NCI-H2081 (cell line): ENCODE measurements around the gene CFAP100.
A peak's percentile ranks its signal among the peaks of the same experiment; 100 is the strongest.

Experiments
- DNase-seq, 2 experiments: peaks; one replicate each; lab custom pipeline; 2025; lab: John Stamatoyannopoulos, UW

CFAP100 gene

DNA sequence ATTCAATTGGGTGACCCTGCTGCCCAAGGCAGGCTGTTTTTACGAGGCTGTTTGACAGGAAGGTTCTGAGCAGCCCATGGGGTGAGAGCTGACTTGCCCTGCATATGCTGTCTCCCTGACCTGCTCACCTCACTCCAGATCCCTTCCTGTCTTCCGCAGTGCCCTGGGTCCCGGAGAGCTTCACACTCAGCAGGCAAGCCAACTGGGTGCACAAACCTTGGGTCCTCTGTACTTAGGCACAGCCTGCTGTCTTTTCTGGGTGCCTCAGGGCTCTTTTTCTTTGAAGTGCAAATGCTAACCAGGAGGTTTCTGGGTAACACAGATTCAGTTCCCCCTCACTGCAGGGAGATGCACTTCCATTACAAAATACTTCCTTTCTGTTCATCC lies 48.1 kb downstream of the CFAP100 start:
- DNase-seq, result no peak

GRCh38 chr3:126445506-126445905 lies 50.8 kb downstream of the CFAP100 start:
- DNase-seq, result no peak

DNA sequence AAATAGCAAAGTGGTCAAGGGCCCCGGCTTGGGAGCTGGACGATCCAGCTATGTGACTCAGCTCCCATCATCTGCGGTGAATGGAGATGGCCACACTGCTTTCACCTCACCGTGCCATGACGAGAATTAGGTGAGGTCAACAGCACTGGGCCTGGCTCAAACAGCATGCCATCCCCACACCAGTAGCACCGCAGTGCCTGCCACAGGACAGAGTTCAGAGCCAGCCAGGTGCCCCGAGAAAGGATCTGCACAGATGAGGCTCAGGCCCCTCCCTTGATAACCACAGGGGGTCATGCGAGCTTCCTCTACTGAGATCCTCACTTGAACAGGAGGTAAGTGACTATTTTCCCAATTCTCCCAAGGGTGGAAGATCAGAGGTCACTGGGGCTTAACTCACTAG lies 51.6 kb downstream of the CFAP100 start:
- DNase-seq, result no peak

- DNase-seq, result peak in 1 of 2 experiments; percentile 11
Measured at GRCh38 chr3:126446791-126447190, 52.1 kb downstream of the CFAP100 start.

GRCh38 chr3:126447456-126448106 lies 52.9 kb downstream of the CFAP100 start:
- no peak for DNase-seq

DNA sequence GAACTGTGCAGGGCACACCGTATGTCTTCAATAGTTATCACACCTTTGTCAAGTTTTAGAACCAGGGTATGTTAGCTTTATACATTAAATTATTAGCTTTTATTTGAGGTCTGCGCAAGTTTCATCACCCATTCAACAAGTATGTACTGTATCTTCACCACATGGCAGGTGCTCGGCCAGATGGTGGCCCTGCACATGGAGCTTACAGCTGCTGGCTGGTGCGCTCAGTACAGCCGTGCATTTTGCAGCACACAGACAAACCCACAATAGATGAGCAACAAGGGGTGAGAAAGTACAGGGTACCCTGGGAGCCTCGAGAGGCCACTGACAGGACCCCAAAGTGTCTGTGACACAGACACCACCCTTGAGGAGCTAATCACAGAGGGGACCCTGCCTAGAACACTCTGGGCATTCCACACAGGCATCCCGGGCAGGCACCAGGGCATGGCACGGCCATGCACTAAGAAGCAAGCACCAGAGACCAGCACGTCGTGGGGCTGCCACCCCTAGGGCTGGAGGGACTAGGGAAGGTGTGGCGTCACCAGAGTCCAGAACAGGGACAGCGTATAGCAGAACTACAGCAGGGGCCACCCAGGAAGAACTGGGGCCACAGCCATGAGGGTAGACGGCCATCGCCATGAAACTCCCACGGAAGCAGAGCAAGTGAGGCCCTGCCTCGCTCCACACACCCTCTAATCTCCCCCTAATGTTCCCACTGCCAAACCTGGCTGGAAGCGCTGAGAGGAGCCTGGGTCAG lies 53.6 kb downstream of the CFAP100 start:
- no peak for DNase-seq

DNA sequence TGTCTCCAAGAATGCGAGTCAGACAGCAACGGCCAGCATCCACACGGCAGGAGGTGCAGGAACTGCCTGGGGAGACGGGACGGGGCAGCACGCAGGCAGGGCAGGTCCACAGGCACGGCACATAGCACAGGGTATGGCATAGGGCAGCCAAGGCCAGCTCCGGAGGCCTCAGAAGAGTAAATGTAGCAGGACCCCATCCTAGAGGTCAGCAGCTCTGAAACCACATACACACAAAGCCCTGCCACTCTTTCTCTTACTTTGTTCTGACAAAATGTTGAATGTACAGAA lies 54.1 kb downstream of the CFAP100 start:
- no peak for DNase-seq

DNA sequence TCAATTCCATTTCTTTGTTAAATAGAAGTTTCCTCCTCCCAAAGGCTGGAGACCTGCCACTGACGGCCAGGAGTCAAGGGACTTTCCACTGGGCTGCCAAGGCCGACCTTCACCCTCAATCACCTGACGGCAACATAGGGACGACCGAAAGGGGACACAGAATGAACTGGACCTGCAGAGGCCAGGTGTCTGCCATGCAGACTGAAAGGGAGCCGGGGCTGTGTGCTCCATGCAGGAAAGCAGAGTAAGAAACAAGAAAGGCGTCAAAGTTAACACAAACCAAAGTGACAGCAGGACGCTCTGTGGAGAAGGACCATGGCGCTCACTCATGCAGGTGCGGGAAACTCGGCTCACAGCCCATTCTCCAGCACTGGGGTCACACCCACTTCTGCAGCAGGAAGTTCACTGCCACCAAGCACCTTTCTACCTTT lies 54.9 kb downstream of the CFAP100 start:
- no peak for DNase-seq

- DNase-seq, result no peak
Measured at GRCh38 chr3:126450219-126450618, 55.5 kb downstream of the CFAP100 start.

GRCh38 chr3:126450744-126451143 lies 56.0 kb downstream of the CFAP100 start:
- DNase-seq, result no peak

DNA sequence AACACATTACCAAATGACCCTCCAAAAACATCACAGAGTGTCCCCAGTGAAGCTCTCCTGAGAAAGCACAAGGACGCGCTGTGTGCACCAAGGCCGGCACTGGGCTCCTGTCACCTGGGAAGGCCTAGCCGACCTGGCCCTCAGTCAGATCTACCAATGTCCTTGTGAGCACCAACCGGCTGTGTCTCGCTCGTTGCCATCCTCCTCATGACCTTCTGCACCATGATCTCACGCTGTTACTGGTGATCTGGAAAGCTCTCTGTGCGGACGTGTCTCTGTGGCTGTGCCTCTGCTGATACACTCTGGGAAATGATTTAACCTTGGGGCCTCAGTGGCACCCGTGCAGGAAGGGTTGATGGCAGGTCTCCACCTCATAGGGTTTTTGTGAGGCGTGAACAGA lies 56.8 kb downstream of the CFAP100 start:
- DNase-seq, result no peak

GRCh38 chr3:126452213-126452612 lies 57.5 kb downstream of the CFAP100 start:
- DNase-seq, result peak; percentile 45 to 85

GRCh38 chr3:126454025-126454424 lies 59.3 kb downstream of the CFAP100 start:
- no peak for DNase-seq

- no peak for DNase-seq
Measured at GRCh38 chr3:126454437-126455198, 59.9 kb downstream of the CFAP100 start.

- DNase-seq, result no peak
Measured at GRCh38 chr3:126456211-126456610, 61.5 kb downstream of the CFAP100 start.

GRCh38 chr3:126456766-126457388 lies 62.2 kb downstream of the CFAP100 start:
- DNase-seq, result no peak

- no peak for DNase-seq
Measured at GRCh38 chr3:126459111-126459762, 64.5 kb downstream of the CFAP100 start.

DNA sequence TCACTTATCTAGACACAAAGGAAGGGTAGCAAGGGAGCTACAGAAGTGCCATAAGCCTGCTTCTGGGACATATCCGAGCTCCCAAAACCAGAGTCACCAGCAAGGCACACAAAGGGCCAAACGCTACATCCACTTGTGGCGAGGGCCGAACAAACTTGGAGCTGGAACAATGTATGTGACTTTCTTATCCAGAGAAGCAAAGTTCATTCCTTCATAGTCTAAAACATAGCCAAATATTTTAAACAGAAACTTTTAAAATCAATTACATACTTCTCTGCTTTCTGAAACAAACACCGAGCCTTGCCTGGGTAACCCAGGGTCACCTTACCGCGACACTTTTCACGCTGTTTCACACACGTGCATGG lies 65.0 kb downstream of the CFAP100 start:
- DNase-seq, result no peak

DNA sequence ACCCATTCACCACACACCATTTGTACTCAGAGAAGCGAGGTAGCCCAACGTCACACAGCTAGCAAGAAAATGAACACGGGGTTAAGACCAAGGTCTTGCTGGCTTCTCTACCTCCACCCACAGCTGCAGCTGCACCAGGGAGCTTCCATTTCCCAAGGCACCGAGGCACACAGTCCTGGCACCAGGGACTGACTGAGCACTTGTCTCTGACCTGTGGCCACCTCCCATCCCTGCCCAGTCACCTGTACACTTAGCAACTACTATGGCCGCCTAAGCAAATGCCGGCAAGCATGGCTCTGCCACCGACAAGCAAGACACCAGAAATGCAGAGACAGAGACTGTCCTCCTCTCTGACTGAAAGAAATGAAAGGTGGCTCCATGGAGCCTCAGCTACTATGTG lies 65.7 kb downstream of the CFAP100 start:
- DNase-seq, result no peak

- DNase-seq, result no peak
Measured at GRCh38 chr3:126461450-126462070, 66.9 kb downstream of the CFAP100 start.

DNA sequence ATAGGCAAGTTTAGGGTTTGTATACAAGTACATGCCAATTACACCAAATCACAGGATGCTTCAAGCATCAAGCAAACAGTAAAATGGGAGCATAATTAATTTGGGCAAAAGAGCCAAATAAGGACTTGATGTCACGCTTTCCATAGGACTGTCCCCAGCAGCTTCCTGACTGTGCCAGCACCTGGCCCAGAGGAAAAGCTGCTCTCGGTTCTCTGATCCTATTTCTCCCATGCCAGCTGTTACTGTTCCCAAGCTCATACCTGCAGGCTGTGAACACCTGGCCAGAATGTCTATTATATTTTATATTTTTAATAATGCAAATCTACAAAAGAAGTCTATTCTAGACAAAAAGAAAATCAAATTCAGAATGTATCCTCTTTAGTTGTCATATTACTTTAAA lies 68.8 kb downstream of the CFAP100 start:
- DNase-seq, result peak; percentile 12 to 42

GRCh38 chr3:126464093-126464492 lies 69.4 kb downstream of the CFAP100 start:
- no peak for DNase-seq
